Activated CD4-positive, alpha-beta T cell treated with anti-CD3 and anti-CD28 coated beads for 36 hours (primary cell): ENCODE data around the gene TRIP11. TPM values are rescaled to one million over a fixed set of nuclear protein-coding genes. Genes with fewer than 3 reads are reported as not detected.
A peak's percentile ranks its signal among the peaks of the same experiment; 100 is the strongest.

ENCODE experiments used
- ATAC-seq: fragments of 200-7000 bp; cut with Tn5 transposase; one replicate; pipeline ENCODE4 v1.10.0; 2021; ENCODE audit warnings: mild to moderate bottlenecking, moderate library complexity
- CTCF ChIA-PET: fragments of 350-600 bp; sonication (Branson Sonifier 250); formaldehyde crosslinking; loops from one replicate; lab custom pipeline; 2021; ENCODE audit warnings: antibody characterized with exemption; lab: Charles Lee
- POLR2A ChIA-PET: fragments of 350-600 bp; sonication (Branson Sonifier 250); formaldehyde crosslinking; loops from one replicate; lab custom pipeline; 2021; ENCODE audit warnings: antibody characterized with exemption, inconsistent platforms; lab: Charles Lee
- DNase-seq: peaks from one replicate; pipeline ENCODE4 v3.0.0-alpha.2; 2020
- H3K27ac Mint-ChIP-seq: one replicate; pipeline ENCODE4 v1.8.0; 2021; ENCODE audit warnings: mixed read lengths
- H3K27me3 Mint-ChIP-seq: one replicate; pipeline ENCODE4 v1.8.0; 2021; ENCODE audit warnings: mixed read lengths
- H3K36me3 Mint-ChIP-seq: one replicate; pipeline ENCODE4 v1.8.0; 2021; ENCODE audit warnings: low read depth, mixed read lengths
- H3K4me1 Mint-ChIP-seq: one replicate; pipeline ENCODE4 v1.8.0; 2021; ENCODE audit warnings: mixed read lengths
- H3K4me3 Mint-ChIP-seq: one replicate; pipeline ENCODE4 v1.8.0; 2021; ENCODE audit warnings: mild to moderate bottlenecking, moderate library complexity, mixed read lengths
- H3K9me3 Mint-ChIP-seq: one replicate; pipeline ENCODE4 v1.8.0; 2021; ENCODE audit warnings: low read depth, mixed read lengths
- intact Hi-C, 2 experiments: fragments of 100-400 bp; cut with DNase I in 1 of 2; cut with micrococcal nuclease in 1 of 2; formaldehyde crosslinking; loops; one replicate each; pipeline versions ENCODE4 v1.14.2 to v1.15.1; 2022 to 2024; cut with DNase I, micrococcal nuclease
- total RNA-seq, 2 experiments: library from RNA; stranded (reverse); gene quantifications; one replicate each; pipeline ENCODE4 v1.2.3, GENCODE V29; 2021

TRIP11 gene
- total RNA-seq, 2 experiments from 2014 or later, result 35.7 to 41.0 TPM

- ATAC-seq (no peak), DNase-seq (no peak)
- Mint-ChIP-seq H3K4me1 (peaks cover 20% of the 10 kb centered on the region), H3K27me3 (peaks cover 12% of the 10 kb centered on the region), H3K4me3 (no peak overlapping the region), H3K27ac (no peak overlapping the region), H3K9me3 (no peaks in the 10 kb centered on the region), H3K36me3 (no peaks in the 10 kb centered on the region)
- intact Hi-C loops, result loop anchor here in 1 of 2 experiments (10.0 kb wide), 1 partner anchor 387 kb away; no protein-coding TSS in a partner anchor
- CTCF ChIA-PET, result interaction anchor here (0.6 to 1.5 kb wide), 2 partner anchors 39 to 1067 kb away, joined by 3 read pairs; no protein-coding TSS in a partner anchor
- POLR2A ChIA-PET, result no interaction called here
Observed at GRCh38 chr14:91957876-91958313, 82.0 kb downstream of the TRIP11 start.

- Mint-ChIP-seq H3K27me3 (peaks cover 12% of the 10 kb centered on the region), H3K9me3 (no peaks in the 10 kb centered on the region), H3K36me3 (no peaks in the 10 kb centered on the region), H3K27ac (no peak overlapping the region), H3K4me1 (peaks cover 9% of the 10 kb centered on the region), H3K4me3 (no peak overlapping the region)
- no peak for ATAC-seq
- CTCF ChIA-PET, result interaction anchor here (0.7 to 1.5 kb wide), 3 partner anchors 19 to 590 kb away, joined by 3 to 4 read pairs (median 3); no protein-coding TSS in a partner anchor
- DNase-seq, result no peak
- intact Hi-C loops, result loop anchor here in 1 of 2 experiments (10.0 kb wide), 1 partner anchor 388 kb away; no protein-coding TSS in a partner anchor
- POLR2A ChIA-PET, result no interaction called here
Observed at GRCh38 chr14:91956616-91957015, 83.2 kb downstream of the TRIP11 start.

GRCh38 chr14:91955168-91955567 is 84.7 kb downstream of the TRIP11 start:
- ATAC-seq (no peak), DNase-seq (no peak)
- intact Hi-C loops, result loop anchor here in 1 of 2 experiments (10.0 kb wide), 1 partner anchor 390 kb away; no protein-coding TSS in a partner anchor
- Mint-ChIP-seq H3K27me3 (peaks cover 12% of the 10 kb centered on the region), H3K4me1 (no peaks in the 10 kb centered on the region), H3K4me3 (no peak overlapping the region), H3K36me3 (no peaks in the 10 kb centered on the region), H3K9me3 (no peaks in the 10 kb centered on the region), H3K27ac (no peak overlapping the region)
- ChIA-PET CTCF (interaction anchor here (0.6 kb wide), 1 partner anchor 8 kb away, joined by 3 read pairs; no protein-coding TSS in a partner anchor), POLR2A (interaction anchor here (0.7 kb wide), 1 partner anchor 1231 kb away, joined by 8 read pairs; no protein-coding TSS in a partner anchor)

- Mint-ChIP-seq H3K4me3 (no peak overlapping the region), H3K4me1 (no peaks in the 10 kb centered on the region), H3K9me3 (no peaks in the 10 kb centered on the region), H3K36me3 (no peaks in the 10 kb centered on the region), H3K27me3 (peaks cover 12% of the 10 kb centered on the region), H3K27ac (no peak overlapping the region)
- intact Hi-C loops, result loop anchor here in 1 of 2 experiments (10.0 kb wide), 1 partner anchor 391 kb away; no protein-coding TSS in a partner anchor
- DNase-seq, result no peak
- ChIA-PET POLR2A (no interaction called here), CTCF (no interaction called here)
- no peak for ATAC-seq
Observed at GRCh38 chr14:91953170-91953985, 86.5 kb downstream of the TRIP11 start.

- Mint-ChIP-seq H3K27ac (peak within 1 kb of the TSS; percentile 69), H3K27me3 (peaks cover 29% of the 10 kb centered on the region), H3K36me3 (no peaks in the 10 kb centered on the region), H3K4me1 (peaks cover 10% of the 10 kb centered on the region), H3K9me3 (no peaks in the 10 kb centered on the region), H3K4me3 (peak within 1 kb of the TSS; percentile 70)
- ChIA-PET POLR2A (no interaction called here), CTCF (interaction anchor here (0.6 to 1.2 kb wide), 3 partner anchors 9 to 774 kb away, joined by 3 read pairs; no protein-coding TSS in a partner anchor)
- intact Hi-C loops, result loop anchor here (1.0 to 5.0 kb wide), 2 partner anchors 50 kb away; no protein-coding TSS in a partner anchor
- peak; percentile 69 for ATAC-seq
- peak; percentile 54 for DNase-seq
Observed at GRCh38 chr14:91947475-91948184, 92.2 kb downstream of the TRIP11 start, which contains the start of gene FBLN5. Gene FBLN5, minus strand, starts transcription at chr14:91947694. Its CDS starts 465 bp downstream, at chr14:91947229.

GRCh38 chr14:91946622-91947474 is 93.0 kb downstream of the TRIP11 start:
- peaks cover 10% of the 10 kb centered on the region for H3K4me1 Mint-ChIP-seq
- H3K9me3 Mint-ChIP-seq, result no peaks in the 10 kb centered on the region
- peak; percentile 16 for DNase-seq
- ChIA-PET POLR2A (interaction anchor here (1.3 kb wide), 1 partner anchor 15 kb away, joined by 6 read pairs; no protein-coding TSS in a partner anchor), CTCF (interaction anchor here (0.6 to 1.9 kb wide), 8 partner anchors 8 to 773 kb away, joined by 3 to 6 read pairs (median 3); no protein-coding TSS in a partner anchor)
- no peaks in the 10 kb centered on the region for H3K36me3 Mint-ChIP-seq
- H3K27ac Mint-ChIP-seq, result peak overlapping the region; percentile 69
- intact Hi-C loops, result loop anchor here (1.0 to 5.0 kb wide), 2 partner anchors 50 kb away; no protein-coding TSS in a partner anchor
- peaks cover 29% of the 10 kb centered on the region for H3K27me3 Mint-ChIP-seq
- peak; percentile 30 for ATAC-seq
- H3K4me3 Mint-ChIP-seq, result peak overlapping the region; percentile 70

- ATAC-seq (no peak), DNase-seq (no peak)
- peaks cover 29% of the 10 kb centered on the region for H3K27me3 Mint-ChIP-seq
- H3K9me3 Mint-ChIP-seq, result no peaks in the 10 kb centered on the region
- ChIA-PET POLR2A (interaction anchor here (1.3 kb wide), 1 partner anchor 16 kb away, joined by 6 read pairs; no protein-coding TSS in a partner anchor), CTCF (interaction anchor here (0.6 to 1.9 kb wide), 6 partner anchors 9 to 303 kb away, joined by 3 to 6 read pairs (median 3); no protein-coding TSS in a partner anchor)
- H3K27ac Mint-ChIP-seq, result no peak overlapping the region
- H3K4me1 Mint-ChIP-seq, result peaks cover 10% of the 10 kb centered on the region
- intact Hi-C loops, result loop anchor here in 1 of 2 experiments (5.0 kb wide), 1 partner anchor 51 kb away; no protein-coding TSS in a partner anchor
- no peaks in the 10 kb centered on the region for H3K36me3 Mint-ChIP-seq
- peak overlapping the region; percentile 70 for H3K4me3 Mint-ChIP-seq
Observed at GRCh38 chr14:91945751-91946621, 93.9 kb downstream of the TRIP11 start.

GRCh38 chr14:91942946-91943345 is 96.9 kb downstream of the TRIP11 start:
- POLR2A ChIA-PET, result no interaction called here
- H3K9me3 Mint-ChIP-seq, result no peaks in the 10 kb centered on the region

GRCh38 chr14:91942128-91942527 is 97.7 kb downstream of the TRIP11 start:
- Mint-ChIP-seq H3K36me3 (no peaks in the 10 kb centered on the region), H3K9me3 (no peaks in the 10 kb centered on the region), H3K4me1 (peaks cover 10% of the 10 kb centered on the region), H3K27ac (no peak overlapping the region), H3K27me3 (peaks cover 24% of the 10 kb centered on the region), H3K4me3 (no peak overlapping the region)
- no peak for DNase-seq
- intact Hi-C loops, result no loop called here
- no peak for ATAC-seq
- POLR2A ChIA-PET, result no interaction called here
- CTCF ChIA-PET, result interaction anchor here (0.7 to 1.0 kb wide), 2 partner anchors 21 to 696 kb away, joined by 3 to 4 read pairs; no protein-coding TSS in a partner anchor

More at GRCh38 chr14:91942946-91943345, 96.9 kb downstream of the TRIP11 start:
- Mint-ChIP-seq H3K4me1 (peaks cover 10% of the 10 kb centered on the region), H3K36me3 (no peaks in the 10 kb centered on the region), H3K27ac (no peak overlapping the region), H3K27me3 (peaks cover 25% of the 10 kb centered on the region), H3K4me3 (no peak overlapping the region)
- CTCF ChIA-PET, result interaction anchor here (1.0 kb wide), 1 partner anchor 22 kb away, joined by 4 read pairs; no protein-coding TSS in a partner anchor
- no peak for ATAC-seq
- intact Hi-C loops, result no loop called here
- DNase-seq, result no peak
